Activated CD4-positive, alpha-beta T cell treated with anti-CD3 and anti-CD28 coated beads for 24 hours (primary cell): ENCODE measurements around the gene PTPN2.
"Not testable (repeated sequence)": the region's sequence is repeated elsewhere in the genome, so short reads cannot be mapped to it uniquely, and the experiment has no call there.

Source experiments
- DNase-seq, 2 donors: peaks; one replicate each; pipeline ENCODE4 v3.0.0-alpha.2; 2020; ENCODE audit warnings: low read depth in 2 of 2

PTPN2 gene

GRCh38 chr18:12825230-12825629 is 58.8 kb downstream of the PTPN2 start:
- DNase-seq, result no peak

- DNase-seq, result no peak
Measured at GRCh38 chr18:12823892-12824291, 60.1 kb downstream of the PTPN2 start.

- DNase-seq, result no peak
Measured at GRCh38 chr18:12821408-12821807, 62.6 kb downstream of the PTPN2 start.

GRCh38 chr18:12820506-12820905 is 63.5 kb downstream of the PTPN2 start:
- no peak for DNase-seq

GRCh38 chr18:12819841-12820240 is 64.2 kb downstream of the PTPN2 start:
- no peak for DNase-seq

- no peak for DNase-seq
Measured at GRCh38 chr18:12819322-12819721, 64.7 kb downstream of the PTPN2 start.

- no peak for DNase-seq
Measured at GRCh38 chr18:12818243-12818642, 65.8 kb downstream of the PTPN2 start.

GRCh38 chr18:12816451-12816850 is 67.6 kb downstream of the PTPN2 start:
- no peak for DNase-seq

GRCh38 chr18:12811191-12811950 is 72.7 kb downstream of the PTPN2 start:
- no peak for DNase-seq

- no peak for DNase-seq
Measured at GRCh38 chr18:12803069-12803936, 80.7 kb downstream of the PTPN2 start.

- DNase-seq, result no peak
Measured at GRCh38 chr18:12802538-12802937, 81.5 kb downstream of the PTPN2 start.

- no peak for DNase-seq
Measured at GRCh38 chr18:12796448-12796847, 87.6 kb downstream of the PTPN2 start.

GRCh38 chr18:12791610-12792009 is 92.4 kb downstream of the PTPN2 start:
- DNase-seq, result no peak

GRCh38 chr18:12786669-12787068 is 97.4 kb downstream of the PTPN2 start:
- no peak for DNase-seq

GRCh38 chr18:12783524-12783923 is 100.5 kb downstream of the PTPN2 start:
- DNase-seq, result no peak

GRCh38 chr18:12782521-12782920 is 101.5 kb downstream of the PTPN2 start:
- no peak for DNase-seq

GRCh38 chr18:12779456-12779855 is 104.6 kb downstream of the PTPN2 start:
- DNase-seq, result no peak

- no peak for DNase-seq
Measured at GRCh38 chr18:12779043-12779442, 105.0 kb downstream of the PTPN2 start.

GRCh38 chr18:12777500-12777944 is 106.5 kb downstream of the PTPN2 start:
- no peak for DNase-seq

- no peak for DNase-seq
Measured at GRCh38 chr18:12776821-12777471, 107.1 kb downstream of the PTPN2 start.

GRCh38 chr18:12776415-12776814 is 107.6 kb downstream of the PTPN2 start:
- DNase-seq, result not testable (repeated sequence)

GRCh38 chr18:12774982-12775381 is 109.1 kb downstream of the PTPN2 start:
- DNase-seq, result no peak
